ENCODE data around the gene TEDC2.

DNA sequence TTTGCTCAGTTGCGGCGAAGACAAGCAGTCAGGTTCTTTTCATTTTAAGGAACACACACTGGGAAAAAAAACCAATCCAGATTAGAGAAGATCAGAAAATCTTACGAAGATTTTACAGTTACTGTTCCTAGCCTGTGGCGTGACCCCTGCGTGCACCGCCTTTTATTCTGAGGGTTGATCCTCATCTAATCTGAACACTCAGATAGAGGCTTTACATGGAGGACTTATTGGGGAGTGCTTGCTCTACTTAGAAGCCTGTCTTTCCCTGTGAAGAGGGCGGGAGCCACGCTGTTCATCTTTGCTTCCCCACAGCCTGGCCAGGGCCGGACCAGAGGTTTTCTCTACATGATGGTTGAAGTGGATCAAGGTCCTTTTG, 16.4 kb downstream of the TEDC2 start:
- TF ChIP-seq CTCF (IDR thresholded peaks at IDR 0.05) (no peak), POLR2A (IDR thresholded peaks at IDR 0.05) (no peak)
